Activated naive CD4-positive, alpha-beta T cell treated with anti-CD3 and anti-CD28 coated beads for 36 hours (primary cell): ENCODE measurements around the gene SELENOT. TPM values are rescaled to one million over a fixed set of nuclear protein-coding genes. Genes with fewer than 3 reads are reported as not detected.
"Not testable (repeated sequence)": the region's sequence is repeated elsewhere in the genome, so short reads cannot be mapped to it uniquely, and the experiment has no call there.

Experiments used
- CTCF ChIA-PET: fragments of 350-600 bp; sonication (Branson Sonifier 250); formaldehyde crosslinking; loops from one replicate; lab custom pipeline; 2021; ENCODE audit warnings: antibody characterized with exemption; lab: Charles Lee
- DNase-seq: peaks from one replicate; pipeline ENCODE4 v3.0.0-alpha.2; 2020
- H3K27ac Mint-ChIP-seq: one replicate; pipeline ENCODE4 v1.8.0; 2021; ENCODE audit warnings: mild to moderate bottlenecking, mixed read lengths
- H3K27me3 Mint-ChIP-seq: one replicate; pipeline ENCODE4 v1.8.0; 2021; ENCODE audit warnings: low read depth, mixed read lengths
- H3K36me3 Mint-ChIP-seq: one replicate; pipeline ENCODE4 v1.8.0; 2021; ENCODE audit warnings: low read depth, mixed read lengths
- H3K4me1 Mint-ChIP-seq: one replicate; pipeline ENCODE4 v1.8.0; 2021; ENCODE audit warnings: low read depth, mixed read lengths
- H3K4me3 Mint-ChIP-seq: one replicate; pipeline ENCODE4 v1.8.0; 2021; ENCODE audit warnings: mild to moderate bottlenecking, moderate library complexity, mixed read lengths
- H3K9me3 Mint-ChIP-seq: one replicate; pipeline ENCODE4 v1.8.0; 2021; ENCODE audit warnings: mixed read lengths
- intact Hi-C: fragments of 100-400 bp; cut with micrococcal nuclease; formaldehyde crosslinking; loops from one replicate; pipeline ENCODE4 v1.15.1; 2023
- total RNA-seq, 2 experiments: library from RNA; stranded (reverse); gene quantifications; one replicate each; pipeline ENCODE4 v1.2.3, GENCODE V29; 2021

The SELENOT gene
- total RNA-seq, 2 experiments from 2014 or later, result 68.4 to 71.2 TPM

GRCh38 chr3:150589759-150590158, 13.4 kb upstream of the SELENOT start:
- no peak for DNase-seq
- Mint-ChIP-seq H3K36me3 (peaks cover 13% of the 10 kb centered on the region), H3K27ac (peak overlapping the region; percentile 26), H3K9me3 (no peaks in the 10 kb centered on the region), H3K4me3 (no peak overlapping the region), H3K4me1 (peaks cover 14% of the 10 kb centered on the region), H3K27me3 (no peaks in the 10 kb centered on the region)
- intact Hi-C loops, result no loop called here
- CTCF ChIA-PET, result interaction anchor here (1.5 kb wide), 1 partner anchor 33 kb away, joined by 4 read pairs; no protein-coding TSS in a partner anchor

DNA sequence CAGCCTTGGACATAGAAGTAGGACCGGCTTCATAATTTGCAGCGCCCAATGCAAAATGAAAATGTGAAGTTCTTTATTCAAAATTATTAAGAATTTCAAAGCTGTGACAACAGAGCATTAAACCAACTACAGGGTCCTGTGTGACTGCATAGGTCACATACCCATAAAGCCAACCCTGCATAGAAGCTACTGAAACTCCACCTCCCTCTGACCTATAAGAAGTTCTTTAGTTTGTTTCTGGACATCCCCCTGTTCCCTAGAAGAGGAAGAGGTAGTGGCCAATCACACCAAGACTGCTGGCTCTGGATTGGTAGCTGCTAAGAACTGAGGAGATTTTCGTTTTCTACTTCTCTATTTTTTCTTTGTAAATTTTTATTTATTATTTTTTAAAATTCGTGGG, 9.0 kb upstream of the SELENOT start:
- no peak overlapping the region for H3K27ac Mint-ChIP-seq
- H3K4me3 Mint-ChIP-seq, result no peak overlapping the region
- H3K4me1 Mint-ChIP-seq, result peaks cover 12% of the 10 kb centered on the region
- no peak for DNase-seq
- no peaks in the 10 kb centered on the region for H3K36me3 Mint-ChIP-seq
- H3K9me3 Mint-ChIP-seq, result no peaks in the 10 kb centered on the region
- no peaks in the 10 kb centered on the region for H3K27me3 Mint-ChIP-seq
- intact Hi-C loops, result no loop called here
- CTCF ChIA-PET, result interaction anchor here (0.7 kb wide), 1 partner anchor 95 kb away, joined by 3 read pairs; no protein-coding TSS in a partner anchor

GRCh38 chr3:150597646-150598045, 5.5 kb upstream of the SELENOT start:
- Mint-ChIP-seq H3K36me3 (peaks cover 7% of the 10 kb centered on the region), H3K4me3 (no peak overlapping the region), H3K27ac (no peak overlapping the region), H3K4me1 (peaks cover 24% of the 10 kb centered on the region), H3K27me3 (no peaks in the 10 kb centered on the region), H3K9me3 (no peaks in the 10 kb centered on the region)
- no peak for DNase-seq
- CTCF ChIA-PET, result no interaction called here
- intact Hi-C loops, result no loop called here

- H3K9me3 Mint-ChIP-seq, result no peaks in the 10 kb centered on the region
- peaks cover 27% of the 10 kb centered on the region for H3K4me1 Mint-ChIP-seq
- intact Hi-C loops, result loop anchor here (5.0 kb wide), 3 partner anchors 488 to 1593 kb away; partner anchors contain the start of gene MED12L
- no peak for DNase-seq
- H3K36me3 Mint-ChIP-seq, result peaks cover 15% of the 10 kb centered on the region
- H3K27me3 Mint-ChIP-seq, result no peaks in the 10 kb centered on the region
- H3K4me3 Mint-ChIP-seq, result no peak overlapping the region
- CTCF ChIA-PET, result no interaction called here
- H3K27ac Mint-ChIP-seq, result no peak overlapping the region
Measured at GRCh38 chr3:150599611-150600297, 3.4 kb upstream of the SELENOT start.

DNA sequence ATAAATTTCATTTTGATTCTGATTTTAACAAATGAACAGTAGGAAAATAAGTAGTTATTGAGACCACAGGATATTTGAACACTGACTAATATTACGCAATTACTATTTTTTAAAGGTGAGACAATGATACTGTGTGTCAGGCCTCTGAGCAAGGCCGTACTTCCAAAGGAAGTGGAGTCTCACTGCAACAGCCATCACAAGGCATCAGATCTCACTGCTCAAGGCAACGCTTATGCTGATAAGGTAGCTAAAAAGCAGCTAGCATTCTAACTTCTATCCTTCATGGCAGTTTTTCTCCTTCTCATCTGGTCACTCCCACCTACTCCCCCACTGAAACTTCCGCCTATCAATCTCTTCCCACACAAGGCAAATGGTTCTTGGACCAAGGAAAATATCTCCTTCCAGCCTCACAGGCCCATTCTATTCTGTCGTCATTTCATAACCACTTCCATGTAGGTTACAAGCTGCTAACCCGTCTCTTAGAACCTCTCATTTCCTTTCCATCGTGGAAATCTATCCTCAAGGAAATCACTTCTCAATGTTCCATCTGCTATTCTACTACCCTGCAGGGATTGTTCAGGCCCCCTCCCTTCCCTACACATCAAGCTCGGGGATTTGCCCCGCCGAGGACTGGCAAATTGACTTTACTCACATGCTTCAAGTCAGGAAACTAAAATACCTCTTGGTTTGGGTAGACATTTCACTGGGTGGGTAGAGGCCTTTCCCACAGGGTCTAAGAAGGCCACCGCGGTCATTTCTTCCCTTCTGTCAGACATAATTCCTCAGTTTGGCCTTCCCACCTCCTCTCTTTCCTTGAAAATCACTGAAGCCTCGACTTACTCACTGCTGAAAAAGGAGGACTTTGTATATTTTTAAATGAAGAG, 2.2 kb upstream of the SELENOT start:
- H3K27ac Mint-ChIP-seq, DNase-seq, H3K27me3 Mint-ChIP-seq, H3K9me3 Mint-ChIP-seq, CTCF ChIA-PET, H3K4me3 Mint-ChIP-seq: not testable (repeated sequence)
- H3K4me1 Mint-ChIP-seq, result peaks cover 37% of the 10 kb centered on the region
- peaks cover 18% of the 10 kb centered on the region for H3K36me3 Mint-ChIP-seq
- intact Hi-C loops, result loop anchor here (5.0 kb wide), 3 partner anchors 486 to 1591 kb away; partner anchors contain the start of gene MED12L

DNA sequence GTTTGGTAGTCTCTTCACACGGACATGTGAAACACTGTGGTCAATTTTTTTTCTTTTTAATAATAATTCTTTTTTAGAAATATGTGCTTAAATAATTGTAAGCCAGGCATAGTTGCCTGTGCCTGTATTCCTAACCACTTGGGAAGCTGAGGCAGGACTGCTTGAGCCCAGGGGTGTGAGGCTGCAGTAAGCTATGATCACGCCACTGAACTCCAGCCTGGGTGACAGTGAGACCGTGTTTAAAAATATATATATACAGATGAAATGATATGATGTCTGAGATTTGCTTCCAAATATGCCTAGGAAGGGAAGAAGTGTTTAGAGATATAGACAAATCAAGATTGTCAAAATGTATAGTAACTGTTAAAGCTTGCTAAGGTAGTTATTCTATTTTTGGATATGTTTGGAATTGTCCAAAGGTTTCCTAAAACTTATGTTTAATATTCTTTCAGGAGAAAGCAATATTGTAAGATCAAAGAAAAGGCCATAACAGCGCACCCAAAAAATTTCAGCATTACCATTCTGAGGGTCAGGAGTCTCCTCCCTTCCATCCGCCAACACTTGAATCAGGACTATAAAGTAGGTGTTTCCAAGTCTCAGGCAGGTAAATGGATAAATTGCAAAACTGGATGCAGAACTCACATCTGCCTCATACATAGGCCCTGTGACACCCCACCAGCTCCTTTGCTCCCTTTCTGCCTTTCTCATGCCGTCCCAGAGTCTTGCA, 532 bp upstream of the SELENOT start:
- Mint-ChIP-seq H3K36me3 (peaks cover 35% of the 10 kb centered on the region), H3K9me3 (no peaks in the 10 kb centered on the region), H3K4me3 (peak overlapping the region; percentile 96), H3K4me1 (peaks cover 53% of the 10 kb centered on the region), H3K27me3 (no peaks in the 10 kb centered on the region), H3K27ac (peak overlapping the region; percentile 97)
- CTCF ChIA-PET, result interaction anchor here (0.6 to 0.8 kb wide), 3 partner anchors 10 to 154 kb away, joined by 3 to 4 read pairs (median 3); no protein-coding TSS in a partner anchor
- intact Hi-C loops, result loop anchor here (1.0 to 5.0 kb wide), 11 partner anchors 20 to 1590 kb away; partner anchors contain the start of genes EIF2A, ERICH6, MED12L and RNF13
- no peak for DNase-seq

GRCh38 chr3:150603980-150604319, 829 bp downstream of the SELENOT start:
- Mint-ChIP-seq H3K36me3 (peaks cover 35% of the 10 kb centered on the region), H3K27ac (peak overlapping the region; percentile 97), H3K9me3 (no peaks in the 10 kb centered on the region), H3K4me1 (peaks cover 64% of the 10 kb centered on the region), H3K4me3 (peak overlapping the region; percentile 96), H3K27me3 (no peaks in the 10 kb centered on the region)
- no peak for DNase-seq
- CTCF ChIA-PET, result no interaction called here
- intact Hi-C loops, result loop anchor here (1.0 to 5.0 kb wide), 11 partner anchors 21 to 1588 kb away; partner anchors contain the start of genes EIF2A, ERICH6, MED12L and RNF13

DNA sequence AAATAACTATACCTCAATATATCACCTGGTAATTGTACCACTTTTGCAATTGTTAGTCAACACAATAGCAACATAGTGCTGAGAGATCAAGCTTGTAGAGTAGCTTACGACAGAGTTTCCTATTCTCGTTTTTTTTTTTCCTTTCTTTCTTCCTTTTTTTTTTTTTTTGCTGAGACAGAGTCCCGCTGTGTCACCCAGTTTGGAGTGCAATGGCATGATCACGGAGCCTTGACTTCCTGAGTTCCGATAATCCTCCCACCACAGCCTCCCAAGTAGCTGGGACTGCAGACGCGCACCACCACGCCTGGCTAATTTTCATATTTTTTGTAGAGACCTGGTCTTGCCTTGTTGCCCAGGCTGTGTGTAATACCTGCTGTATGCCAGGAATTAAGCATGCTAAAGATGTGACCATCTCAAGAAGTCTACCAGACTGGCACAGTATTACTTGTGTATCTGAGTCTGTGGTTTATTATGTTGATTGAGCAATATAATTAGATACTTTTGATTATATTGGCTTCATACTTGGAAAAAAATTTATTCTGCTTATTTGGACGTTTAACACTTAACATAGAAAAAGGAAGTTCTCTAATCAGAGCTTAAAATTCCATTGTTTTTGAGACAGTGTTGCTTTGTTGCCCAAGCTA, 3.0 kb downstream of the SELENOT start:
- Mint-ChIP-seq H3K36me3 (peaks cover 36% of the 10 kb centered on the region), H3K9me3 (no peaks in the 10 kb centered on the region), H3K4me3 (peak overlapping the region; percentile 50), H3K4me1 (peaks cover 70% of the 10 kb centered on the region), H3K27ac (peak overlapping the region; percentile 39), H3K27me3 (no peaks in the 10 kb centered on the region)
- intact Hi-C loops, result no loop called here
- no peak for DNase-seq
- CTCF ChIA-PET, result no interaction called here

GRCh38 chr3:150607267-150608065, 4.3 kb downstream of the SELENOT start:
- Mint-ChIP-seq H3K27me3 (no peaks in the 10 kb centered on the region), H3K36me3 (peaks cover 37% of the 10 kb centered on the region), H3K9me3 (no peaks in the 10 kb centered on the region), H3K4me1 (peaks cover 64% of the 10 kb centered on the region), H3K4me3 (no peak overlapping the region), H3K27ac (no peak overlapping the region)
- no peak for DNase-seq
- CTCF ChIA-PET, result interaction anchor here (1.4 kb wide), 1 partner anchor 63 kb away, joined by 5 read pairs; no protein-coding TSS in a partner anchor
- intact Hi-C loops, result no loop called here

GRCh38 chr3:150609988-150610387, 6.9 kb downstream of the SELENOT start:
- H3K4me1 Mint-ChIP-seq, result peaks cover 79% of the 10 kb centered on the region
- intact Hi-C loops, result loop anchor here (5.0 kb wide), 2 partner anchors 172 to 592 kb away; partner anchors contain the start of gene GPR171
- CTCF ChIA-PET, result interaction anchor here (1.2 kb wide), 1 partner anchor 128 kb away, joined by 3 read pairs; no protein-coding TSS in a partner anchor
- peaks cover 3% of the 10 kb centered on the region for H3K9me3 Mint-ChIP-seq
- no peak for DNase-seq
- H3K4me3 Mint-ChIP-seq, result no peak overlapping the region
- H3K36me3 Mint-ChIP-seq, result peaks cover 46% of the 10 kb centered on the region
- no peaks in the 10 kb centered on the region for H3K27me3 Mint-ChIP-seq
- H3K27ac Mint-ChIP-seq, result peak overlapping the region; percentile 76

DNA sequence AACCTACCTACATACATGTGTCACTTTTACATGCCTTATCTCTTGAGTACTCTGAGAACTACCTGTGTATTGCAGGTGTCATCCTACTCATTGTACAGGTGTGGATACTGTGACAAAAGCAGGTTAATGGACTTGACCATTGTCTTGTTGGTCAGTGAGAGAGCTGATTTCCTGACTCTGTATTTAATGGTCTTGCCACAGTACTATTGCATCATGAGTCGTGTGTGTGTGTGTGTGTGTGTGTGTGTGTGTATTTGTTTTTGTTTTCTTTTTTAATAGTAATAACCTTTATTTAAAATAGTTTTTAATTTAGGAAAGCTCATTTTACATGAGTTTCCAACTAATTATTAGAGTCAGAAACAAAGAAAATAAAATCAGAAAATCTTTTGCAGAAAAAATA, 7.7 kb downstream of the SELENOT start:
- H3K4me3 Mint-ChIP-seq, result no peak overlapping the region
- DNase-seq, result no peak
- H3K27ac Mint-ChIP-seq, result no peak overlapping the region
- intact Hi-C loops, result loop anchor here (5.0 kb wide), 2 partner anchors 172 to 592 kb away; partner anchors contain the start of gene GPR171
- H3K36me3 Mint-ChIP-seq, result peaks cover 47% of the 10 kb centered on the region
- peaks cover 3% of the 10 kb centered on the region for H3K9me3 Mint-ChIP-seq
- CTCF ChIA-PET, result interaction anchor here (1.2 kb wide), 1 partner anchor 127 kb away, joined by 3 read pairs; no protein-coding TSS in a partner anchor
- peaks cover 72% of the 10 kb centered on the region for H3K4me1 Mint-ChIP-seq
- H3K27me3 Mint-ChIP-seq, result no peaks in the 10 kb centered on the region
